Choroid plexus epithelial cell (primary cell): ENCODE measurements around the gene SRD5A2.

Experiments used
- DNase-seq: peaks from one replicate; pipeline ENCODE4 v3.0.0-alpha.2; 2010; ENCODE audit warnings: low read depth
- H3K4me3 ChIP-seq: 2 replicates; pipeline ENCODE4 v1.5.1; 2011; ENCODE audit warnings: low read depth, mild to moderate bottlenecking, control low read depth, low read length, moderate library complexity
- TF ChIP-seq, protein P1 (sequence below): conservative IDR thresholded peaks from 2 replicates; pipeline ENCODE4 v1.5.1; 2011; ENCODE audit warnings: low read depth, mild to moderate bottlenecking, control low read depth, inconsistent platforms, low read length, moderate library complexity

SRD5A2 gene

DNA sequence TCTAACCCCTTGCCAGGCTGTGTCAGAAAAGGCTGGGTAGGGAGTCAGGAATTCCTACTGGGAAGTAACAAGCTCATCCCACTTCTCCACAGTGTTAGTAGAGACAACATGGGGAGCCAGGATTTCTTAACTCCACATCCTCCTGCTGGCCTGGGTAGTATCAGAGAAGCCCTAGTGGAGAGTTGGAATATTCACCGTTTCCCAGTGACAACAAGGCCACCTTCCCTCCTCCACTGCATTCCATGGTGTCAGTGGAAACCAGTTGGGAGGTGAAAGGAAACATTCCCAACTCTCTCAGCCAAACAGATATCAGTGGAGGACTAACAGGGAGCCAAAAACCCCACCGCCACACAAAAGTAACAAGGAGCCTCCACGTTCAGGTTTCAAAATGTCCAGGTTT is 41.2 kb downstream of the SRD5A2 start:
- no peak overlapping the region for H3K4me3 ChIP-seq
- TF ChIP-seq, protein P1, sequence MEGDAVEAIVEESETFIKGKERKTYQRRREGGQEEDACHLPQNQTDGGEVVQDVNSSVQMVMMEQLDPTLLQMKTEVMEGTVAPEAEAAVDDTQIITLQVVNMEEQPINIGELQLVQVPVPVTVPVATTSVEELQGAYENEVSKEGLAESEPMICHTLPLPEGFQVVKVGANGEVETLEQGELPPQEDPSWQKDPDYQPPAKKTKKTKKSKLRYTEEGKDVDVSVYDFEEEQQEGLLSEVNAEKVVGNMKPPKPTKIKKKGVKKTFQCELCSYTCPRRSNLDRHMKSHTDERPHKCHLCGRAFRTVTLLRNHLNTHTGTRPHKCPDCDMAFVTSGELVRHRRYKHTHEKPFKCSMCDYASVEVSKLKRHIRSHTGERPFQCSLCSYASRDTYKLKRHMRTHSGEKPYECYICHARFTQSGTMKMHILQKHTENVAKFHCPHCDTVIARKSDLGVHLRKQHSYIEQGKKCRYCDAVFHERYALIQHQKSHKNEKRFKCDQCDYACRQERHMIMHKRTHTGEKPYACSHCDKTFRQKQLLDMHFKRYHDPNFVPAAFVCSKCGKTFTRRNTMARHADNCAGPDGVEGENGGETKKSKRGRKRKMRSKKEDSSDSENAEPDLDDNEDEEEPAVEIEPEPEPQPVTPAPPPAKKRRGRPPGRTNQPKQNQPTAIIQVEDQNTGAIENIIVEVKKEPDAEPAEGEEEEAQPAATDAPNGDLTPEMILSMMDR, result no peak
- no peak for DNase-seq

DNA sequence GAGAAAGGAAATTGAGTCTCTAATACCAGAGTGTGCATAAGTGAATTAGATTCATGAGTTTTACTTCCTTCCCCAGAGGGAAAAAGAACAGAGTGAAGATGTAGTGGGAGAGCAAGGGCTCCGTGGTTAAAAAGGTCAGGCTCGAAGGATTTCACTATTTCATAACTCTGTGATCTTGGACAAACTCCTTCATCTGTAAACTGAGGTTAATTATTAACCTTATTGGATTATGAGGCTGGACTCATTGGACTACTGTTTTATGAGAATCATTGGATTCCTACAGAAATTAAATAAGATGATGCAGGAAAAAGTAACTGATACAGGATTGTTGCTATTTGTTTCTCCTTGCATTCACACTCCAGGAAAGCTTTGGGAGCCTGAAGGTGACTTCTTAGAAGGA is 45.0 kb downstream of the SRD5A2 start:
- no peak for DNase-seq
- TF ChIP-seq, protein P1, result no peak
- H3K4me3 ChIP-seq, result no peak overlapping the region

DNA sequence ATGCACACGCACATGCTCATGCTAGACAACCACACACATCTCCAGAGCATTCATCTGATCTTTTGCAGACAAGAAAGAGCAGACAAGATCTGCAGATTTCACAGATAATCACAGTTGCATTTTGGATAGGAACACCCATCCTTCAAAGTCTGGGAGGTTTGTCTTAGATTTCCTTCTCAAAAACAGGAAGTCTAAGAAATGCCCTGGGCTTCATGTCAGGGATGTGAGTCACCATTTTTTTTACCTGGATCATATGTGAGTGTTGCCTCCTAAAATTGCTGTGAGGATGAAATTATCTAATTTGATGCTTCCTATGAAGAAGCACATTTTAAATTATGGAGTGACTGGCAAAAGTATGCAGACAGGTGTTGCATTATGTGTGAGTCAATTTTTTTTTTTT is 46.1 kb downstream of the SRD5A2 start:
- H3K4me3 ChIP-seq, result no peak overlapping the region
- no peak for DNase-seq
- TF ChIP-seq, protein P1, result no peak

DNA sequence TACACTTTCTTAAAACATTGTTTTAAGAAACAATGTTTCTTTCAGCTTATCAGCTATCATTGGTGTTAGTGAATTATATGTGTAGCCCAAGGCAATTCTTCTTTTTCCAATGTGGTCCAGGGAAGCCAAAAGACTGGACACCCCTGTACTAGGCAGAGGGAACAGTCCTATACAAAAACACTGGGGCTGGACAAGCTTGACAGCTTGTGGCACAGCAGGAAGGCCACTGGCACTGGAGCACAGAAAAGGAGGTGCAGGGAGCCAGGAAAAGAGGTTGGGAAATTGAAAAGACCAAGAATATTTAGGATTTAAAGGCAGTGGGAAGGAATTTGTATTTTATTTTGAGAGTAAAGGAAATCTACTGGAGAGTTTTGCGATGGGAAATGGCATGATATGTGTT is 47.7 kb downstream of the SRD5A2 start:
- no peak overlapping the region for H3K4me3 ChIP-seq
- DNase-seq, result no peak
- TF ChIP-seq, protein P1, result no peak

DNA sequence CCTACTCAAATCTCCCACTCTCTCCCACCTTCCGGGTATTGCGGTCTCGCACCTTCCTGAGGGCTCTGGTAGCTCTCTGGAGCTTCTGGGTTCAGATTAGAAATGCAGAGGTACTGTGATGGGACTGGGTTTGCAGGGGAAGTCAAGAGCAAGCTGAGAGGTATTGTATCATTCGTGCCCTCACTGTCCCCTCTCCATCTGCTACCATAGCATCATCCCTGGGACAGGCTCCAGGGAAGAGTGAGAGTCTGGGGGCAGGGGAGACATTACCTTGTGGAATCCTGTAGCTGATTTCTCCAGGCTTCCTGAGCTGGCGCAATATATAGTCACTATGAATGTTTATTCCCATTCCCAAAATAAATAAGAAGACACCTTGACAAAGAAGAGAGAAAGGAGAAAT is 49.6 kb downstream of the SRD5A2 start:
- no peak overlapping the region for H3K4me3 ChIP-seq
- no peak for DNase-seq
- TF ChIP-seq, protein P1, result no peak

DNA sequence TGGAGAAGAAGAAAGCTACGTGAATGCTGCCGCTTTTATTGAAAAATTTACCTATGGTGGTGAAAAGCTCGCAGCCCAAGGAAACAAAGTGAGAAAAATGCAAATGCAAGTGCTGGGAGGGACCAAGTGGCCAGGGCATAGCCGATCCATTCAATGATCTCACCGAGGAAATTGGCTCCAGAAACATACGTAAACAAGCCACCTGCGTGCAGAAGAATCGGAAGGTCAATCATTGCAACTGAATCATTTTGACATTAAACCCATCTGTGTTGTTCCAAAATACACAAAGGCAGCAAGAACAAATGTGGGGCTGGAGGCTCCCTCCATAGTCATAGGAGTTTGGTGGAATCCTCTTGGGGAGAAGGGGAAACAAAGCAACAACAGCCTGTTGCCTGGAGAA is 51.5 kb downstream of the SRD5A2 start:
- DNase-seq, result no peak
- TF ChIP-seq, protein P1, result no peak
- H3K4me3 ChIP-seq, result no peak overlapping the region

DNA sequence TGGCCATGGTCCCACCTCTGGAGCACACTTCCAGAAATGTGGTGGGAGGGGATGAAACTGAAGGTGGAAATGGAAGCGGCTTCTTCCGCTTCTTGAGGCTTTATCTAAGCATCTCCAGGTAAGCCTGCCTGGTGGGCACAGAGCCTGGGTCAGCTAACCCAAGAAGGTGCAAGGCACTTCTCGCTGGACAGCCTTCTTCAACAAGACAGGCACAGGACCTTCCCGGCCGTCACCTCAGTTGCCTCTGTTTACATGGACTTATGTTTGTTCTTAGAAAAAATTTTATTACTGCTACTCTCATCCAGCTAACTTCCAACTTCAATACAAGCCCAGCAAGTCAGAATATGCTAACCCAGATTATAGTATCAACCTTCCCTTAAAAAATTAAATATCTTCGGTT is 51.9 kb downstream of the SRD5A2 start:
- TF ChIP-seq, protein P1, result no peak
- DNase-seq, result no peak
- H3K4me3 ChIP-seq, result no peak overlapping the region
